K562 (cell line): ENCODE results near the gene APPBP2. TPM values are rescaled to one million over a fixed set of nuclear protein-coding genes. Genes with fewer than 3 reads are reported as not detected.

Experiments
- CEBPB ChIP-seq: fragments of 450-650 bp; IDR thresholded peaks from 2 replicates; pipeline ENCODE4 v1.6.1; 2016; ENCODE audit warnings: missing genetic modification characterization, missing compliant biosample characterization
- CEBPG ChIP-seq, 3 experiments: fragments of 200-800 bp in 1 of 3; sonication (Bioruptor generic) in 1 of 3; sonication (generic) in 1 of 3; formaldehyde crosslinking in 1 of 3; IDR thresholded peaks in 2 of 3; conservative IDR thresholded peaks in 1 of 3; 2 replicates each; pipeline versions ENCODE4 v1.6.1 to v1.8.0; 2016 to 2022; ENCODE audit warnings: missing compliant biosample characterization in 2 of 3, missing genetic modification characterization in 2 of 3, mild to moderate bottlenecking in 1 of 3, missing genetic modification reagents in 1 of 3
- EGR1 ChIP-seq: fragments of 450-650 bp; conservative IDR thresholded peaks from 2 replicates; pipeline ENCODE4 v1.6.1; 2017; ENCODE audit warnings: mild to moderate bottlenecking
- ELF1 ChIP-seq: fragments of 200-800 bp; sonication (Bioruptor generic); IDR thresholded peaks from 2 replicates; pipeline ENCODE4 v1.6.1; 2016; ENCODE audit warnings: missing genetic modification characterization, missing compliant biosample characterization
- ELF4 ChIP-seq: fragments of 450-650 bp; formaldehyde crosslinking; IDR thresholded peaks from 2 replicates; pipeline ENCODE4 v1.4.0; 2022; ENCODE audit warnings: missing genetic modification characterization
- EWSR1 ChIP-seq: fragments of 450-650 bp; IDR thresholded peaks from 2 replicates; pipeline ENCODE4 v1.6.1; 2018; ENCODE audit warnings: borderline replicate concordance, mild to moderate bottlenecking, low read depth, moderate library complexity; ENCODE audit not compliant: partially characterized antibody
- FOXJ2 ChIP-seq: fragments of 200-800 bp; sonication (Bioruptor generic); IDR thresholded peaks from 2 replicates; pipeline ENCODE4 v1.6.1; 2016; ENCODE audit warnings: missing genetic modification characterization, missing compliant biosample characterization
- GTF2A2 ChIP-seq: IDR thresholded peaks from 2 replicates; pipeline ENCODE4 v1.6.1; 2016; ENCODE audit warnings: mild to moderate bottlenecking, missing genetic modification characterization, missing compliant biosample characterization
- JUNB ChIP-seq: fragments of 450-650 bp; formaldehyde crosslinking; conservative IDR thresholded peaks from 2 replicates; pipeline ENCODE4 v1.4.0; 2020; ENCODE audit warnings: mild to moderate bottlenecking
- KDM5B ChIP-seq: fragments of 200-600 bp; sonication (generic); IDR thresholded peaks from 2 replicates; pipeline ENCODE4 v1.6.1; 2012; ENCODE audit warnings: low read depth, mild to moderate bottlenecking, moderate library complexity, low read length, control low read depth, inconsistent platforms; ENCODE audit not compliant: insufficient replicate concordance
- NCOA6 ChIP-seq: fragments of 450-650 bp; IDR thresholded peaks from 2 replicates; pipeline ENCODE4 v1.6.1; 2017; ENCODE audit warnings: mild to moderate bottlenecking
- NFATC3 ChIP-seq: fragments of 450-650 bp; IDR thresholded peaks from 2 replicates; pipeline ENCODE4 v1.6.1; 2017; ENCODE audit warnings: mild to moderate bottlenecking
- NFE2 ChIP-seq: IDR thresholded peaks from 2 replicates; pipeline ENCODE4 v1.6.1; 2014; ENCODE audit warnings: antibody characterized with exemption, low read depth
- NFRKB ChIP-seq: fragments of 450-650 bp; IDR thresholded peaks from 2 replicates; pipeline ENCODE4 v1.6.1; 2016; ENCODE audit warnings: low read depth
- RBM25 ChIP-seq: fragments of 200-400 bp; formaldehyde crosslinking; IDR thresholded peaks from 2 replicates; pipeline ENCODE4 v1.6.1; 2018; ENCODE audit warnings: low read length, low read depth, moderate library complexity; ENCODE audit not compliant: severe bottlenecking
- RNF2 ChIP-seq: sonication (generic); IDR thresholded peaks from 2 replicates; pipeline ENCODE4 v1.6.1; 2016
- SMARCE1 ChIP-seq: fragments of 450-650 bp; IDR thresholded peaks from 2 replicates; pipeline ENCODE4 v1.7.1; 2016; ENCODE audit warnings: mild to moderate bottlenecking
- SUPT5H ChIP-seq: fragments of 450-650 bp; IDR thresholded peaks from 2 replicates; pipeline ENCODE4 v1.6.1; 2016
- TEAD4 ChIP-seq, 2 experiments: sonication (generic) in 1 of 2; formaldehyde crosslinking in 1 of 2; IDR thresholded peaks; 2 replicates each; pipeline versions ENCODE4 v1.6.1 to v1.8.0; 2012 to 2022; ENCODE audit warnings: borderline replicate concordance in 1 of 2, inconsistent platforms in 1 of 2, low read length in 1 of 2, mild to moderate bottlenecking in 1 of 2, missing genetic modification reagents in 1 of 2
- TOE1 ChIP-seq, 2 experiments: fragments of 450-650 bp in 1 of 2; sonication (generic) in 1 of 2; formaldehyde crosslinking in 1 of 2; IDR thresholded peaks; 2 replicates each; pipeline versions ENCODE4 v1.7.1 to v1.8.0; 2016 to 2022; ENCODE audit warnings: borderline replicate concordance in 2 of 2, mild to moderate bottlenecking in 2 of 2, antibody characterized with exemption in 1 of 2, inconsistent platforms in 1 of 2, low read depth in 1 of 2, missing genetic modification reagents in 1 of 2, moderate library complexity in 1 of 2
- TRIM24 ChIP-seq, 2 experiments: fragments of 450-650 bp; IDR thresholded peaks; 2 replicates each; pipeline ENCODE4 v1.6.1; 2016
- ZFP1 ChIP-seq: fragments of 450-650 bp; formaldehyde crosslinking; IDR thresholded peaks from 2 replicates; pipeline ENCODE4 v1.4.0; 2020; ENCODE audit warnings: mild to moderate bottlenecking, mixed read lengths
- ZFX ChIP-seq: sonication (generic); formaldehyde crosslinking; IDR thresholded peaks from 2 replicates; pipeline ENCODE4 v1.8.0; 2022; ENCODE audit warnings: mild to moderate bottlenecking, missing genetic modification reagents, moderate library complexity
- ZNF384 ChIP-seq: IDR thresholded peaks from 2 replicates; pipeline ENCODE4 v1.6.1; 2012; ENCODE audit warnings: low read depth, low read length, improper control_type of control experiment
- ZSCAN29 ChIP-seq: fragments of 450-650 bp; IDR thresholded peaks from 2 replicates; pipeline ENCODE4 v1.6.1; 2017
- polyA plus RNA-seq, 8 experiments: library from polyadenylated mRNA; depleted of rRNA in 4 of 8; stranded (reverse) in 5 of 8; unstranded in 3 of 8; fragments of >200 nt; fragmentation: Nextera tagmentation in 2 of 8; fragmentation: Illumina TruSeq in 1 of 8; extraction: Ambion mirVana in 2 of 8; extraction: Trizol in 1 of 8; gene quantifications; 2 replicates each; pipeline versions ENCODE4 v1.2.1 to v1.2.3, GENCODE V29; 2011 to 2014; ENCODE audit warnings: inconsistent platforms in 1 of 8, missing spikeins in 1 of 8
- total RNA-seq, 7 experiments: library from RNA; depleted of rRNA in 6 of 7; stranded (reverse); fragments of >200 nt in 6 of 7; fragmentation: Illumina TruSeq in 2 of 7; extraction: Trizol in 2 of 7; gene quantifications; 2 replicates each; pipeline versions ENCODE4 v1.2.1 to v1.2.3, GENCODE V29; 2011 to 2021; ENCODE audit warnings: low replicate concordance in 1 of 7
- TF ChIP-seq, protein P1 (sequence below): sonication (generic); formaldehyde crosslinking; IDR thresholded peaks from 2 replicates; pipeline ENCODE4 v1.8.0; 2022; ENCODE audit warnings: missing genetic modification reagents, mild to moderate bottlenecking, borderline replicate concordance
- TF ChIP-seq, protein P2 (sequence below): fragments of 250-450 bp; sonication (Bioruptor Pico); IDR thresholded peaks from 2 replicates; pipeline ENCODE4 v1.8.0; 2021; ENCODE audit warnings: moderate library complexity, mild to moderate bottlenecking, inconsistent platforms

Gene APPBP2
- total and polyA plus RNA-seq, 9 of the 15 experiments (the other 6 are each of a cell fraction or from before 2014, with no cell fraction given), result 2.7 to 16.8 (median 6.9) TPM

DNA sequence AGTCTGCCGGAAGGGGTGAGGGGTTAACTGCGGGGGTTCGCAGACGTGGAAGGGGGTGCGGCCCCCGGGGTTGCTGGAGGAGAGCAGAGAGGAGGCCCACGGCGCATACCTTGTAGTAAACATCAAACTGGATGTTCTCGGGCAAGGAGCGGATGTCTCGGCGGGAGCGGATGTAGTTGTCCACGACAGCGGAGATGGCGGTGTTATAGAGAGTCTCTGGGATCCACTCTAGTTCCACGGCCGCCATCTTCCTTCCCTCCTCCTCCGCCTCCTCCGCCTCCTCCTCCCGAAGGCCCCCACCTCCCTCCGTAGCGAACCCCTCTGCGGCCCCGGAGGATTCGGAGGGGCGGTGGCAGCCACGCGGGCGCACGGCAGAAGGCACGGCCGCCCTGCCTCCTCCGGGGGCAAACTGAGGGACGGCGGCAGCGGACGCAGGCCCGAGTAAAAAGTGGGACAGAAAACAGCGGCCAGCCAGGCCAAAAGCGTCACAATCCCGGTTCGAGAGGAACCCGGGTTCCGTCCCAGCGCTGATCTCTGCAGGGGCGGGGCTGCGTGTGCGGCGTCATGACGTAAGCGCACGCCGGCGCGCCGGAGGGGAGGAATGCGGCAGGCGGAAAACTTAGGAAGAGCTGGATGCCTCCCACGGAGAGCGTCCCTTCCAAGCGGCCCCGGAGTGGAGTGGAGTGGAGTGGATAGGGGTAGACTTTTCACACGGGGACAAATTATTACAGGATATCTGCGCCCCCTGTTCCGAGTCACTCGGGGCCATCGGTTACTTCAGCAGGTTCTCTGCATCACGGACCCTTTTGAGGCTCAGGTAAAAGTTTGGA lies at the start of gene APPBP2 (continued):
- TF ChIP-seq ELF4 (CRISPR knock-in tag) (peak; percentile 89), TOE1 (IDR thresholded peaks at IDR 0.05; ENCODE audit: borderline replicate concordance) (peak; percentile 62; the same call in 1 of the 2 replicates), TOE1 (CRISPR knock-in tag; IDR thresholded peaks at IDR 0.05; ENCODE audit: borderline replicate concordance, low read depth) (peak; percentile 24; the same call in 1 of the 2 replicates), RBM25 (no peak), TEAD4 (IDR thresholded peaks at IDR 0.05; ENCODE audit: low read length) (peak; percentile 34; the same call in 1 of the 2 replicates), TEAD4 (CRISPR knock-in tag; IDR thresholded peaks at IDR 0.05; ENCODE audit: borderline replicate concordance) (no peak), TRIM24 (IDR thresholded peaks at IDR 0.05) (no peak), NCOA6 (peak; percentile 94), RNF2 (no peak), NFRKB (peak; percentile 83), SUPT5H (peak; percentile 91), NFATC3 (no peak), ZNF384 (no peak), ZSCAN29 (peak; percentile 84), KDM5B (peak; percentile 84), FOXJ2 (no peak), EWSR1 (peak; percentile 38), SMARCE1 (peak; percentile 15; the same call in 1 of the 2 replicates), CEBPG (CRISPR knock-in tag; IDR thresholded peaks at IDR 0.05) (0 out of 2 replicates have a peak, but pooled peaks have one; percentile 14), CEBPG (tag; conservative IDR thresholded peaks at IDR 0.05 in 1 of 2, IDR thresholded peaks at IDR 0.05 in 1 of 2) (no peak), CEBPB (tag) (no peak), ELF1 (peak; percentile 29; the same call in 1 of the 2 replicates), JUNB (CRISPR knock-in tag) (0 out of 2 replicates have a peak, but pooled peaks have one; percentile 20), NFE2 (no peak; the same call in 1 of the 2 replicates), ZFX (CRISPR knock-in tag) (peak; percentile 94), GTF2A2 (tag) (no peak), EGR1 (peak; percentile 89), ZFP1 (CRISPR knock-in tag) (no peak)
- TF ChIP-seq, protein P1, sequence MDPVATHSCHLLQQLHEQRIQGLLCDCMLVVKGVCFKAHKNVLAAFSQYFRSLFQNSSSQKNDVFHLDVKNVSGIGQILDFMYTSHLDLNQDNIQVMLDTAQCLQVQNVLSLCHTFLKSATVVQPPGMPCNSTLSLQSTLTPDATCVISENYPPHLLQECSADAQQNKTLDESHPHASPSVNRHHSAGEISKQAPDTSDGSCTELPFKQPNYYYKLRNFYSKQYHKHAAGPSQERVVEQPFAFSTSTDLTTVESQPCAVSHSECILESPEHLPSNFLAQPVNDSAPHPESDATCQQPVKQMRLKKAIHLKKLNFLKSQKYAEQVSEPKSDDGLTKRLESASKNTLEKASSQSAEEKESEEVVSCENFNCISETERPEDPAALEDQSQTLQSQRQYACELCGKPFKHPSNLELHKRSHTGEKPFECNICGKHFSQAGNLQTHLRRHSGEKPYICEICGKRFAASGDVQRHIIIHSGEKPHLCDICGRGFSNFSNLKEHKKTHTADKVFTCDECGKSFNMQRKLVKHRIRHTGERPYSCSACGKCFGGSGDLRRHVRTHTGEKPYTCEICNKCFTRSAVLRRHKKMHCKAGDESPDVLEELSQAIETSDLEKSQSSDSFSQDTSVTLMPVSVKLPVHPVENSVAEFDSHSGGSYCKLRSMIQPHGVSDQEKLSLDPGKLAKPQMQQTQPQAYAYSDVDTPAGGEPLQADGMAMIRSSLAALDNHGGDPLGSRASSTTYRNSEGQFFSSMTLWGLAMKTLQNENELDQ (CRISPR knock-in tag), result no peak
- TF ChIP-seq, protein P2, sequence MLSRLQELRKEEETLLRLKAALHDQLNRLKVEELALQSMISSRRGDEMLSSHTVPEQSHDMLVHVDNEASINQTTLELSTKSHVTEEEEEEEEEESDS (CRISPR knock-in tag), result no peak
